Measurements from ENCODE around the gene GLYR1.

Gene GLYR1

DNA sequence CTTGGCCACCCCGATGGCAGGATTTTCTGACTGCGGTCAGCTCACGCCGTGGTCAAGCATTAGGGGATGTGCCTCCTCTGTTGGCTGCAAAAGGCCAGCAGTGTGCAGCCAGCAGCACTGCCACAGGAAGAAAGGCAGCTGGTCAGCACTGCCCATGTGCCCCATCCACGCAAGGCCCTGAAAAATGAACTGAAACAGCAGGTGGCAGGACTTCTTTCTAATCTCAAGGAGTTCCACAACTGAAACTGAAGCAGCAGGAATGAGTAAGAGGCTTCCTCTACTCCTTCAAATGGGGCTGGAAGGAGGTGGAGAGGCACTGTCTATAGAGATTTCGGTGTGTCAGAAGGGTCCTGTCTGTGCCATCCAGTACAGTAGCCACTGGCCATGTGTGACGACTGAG lies 83.3 kb downstream of the GLYR1 start:
- no peak for DNase-seq (ENCODE audit: low read depth)

DNA sequence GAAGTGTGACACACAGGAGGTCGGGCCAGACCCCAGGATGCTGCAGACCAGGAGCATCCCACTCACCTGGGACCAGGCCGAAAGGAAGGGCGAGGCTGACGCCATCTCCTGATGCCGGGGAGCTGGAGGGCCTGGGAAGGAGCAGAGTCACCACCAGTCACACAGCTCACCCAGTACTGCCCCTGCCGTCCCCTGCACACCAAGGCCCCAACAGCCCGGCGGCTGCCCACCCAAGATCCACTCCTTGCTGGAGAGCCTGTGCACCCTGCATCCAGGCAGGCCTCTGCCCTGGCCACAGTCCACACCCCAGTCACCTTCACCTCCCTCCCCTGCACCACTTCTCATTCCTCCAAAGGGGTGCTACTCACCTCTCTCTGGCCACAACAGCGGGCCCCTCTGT lies 84.9 kb downstream of the GLYR1 start:
- DNase-seq (ENCODE audit: low read depth) = no peak

DNA sequence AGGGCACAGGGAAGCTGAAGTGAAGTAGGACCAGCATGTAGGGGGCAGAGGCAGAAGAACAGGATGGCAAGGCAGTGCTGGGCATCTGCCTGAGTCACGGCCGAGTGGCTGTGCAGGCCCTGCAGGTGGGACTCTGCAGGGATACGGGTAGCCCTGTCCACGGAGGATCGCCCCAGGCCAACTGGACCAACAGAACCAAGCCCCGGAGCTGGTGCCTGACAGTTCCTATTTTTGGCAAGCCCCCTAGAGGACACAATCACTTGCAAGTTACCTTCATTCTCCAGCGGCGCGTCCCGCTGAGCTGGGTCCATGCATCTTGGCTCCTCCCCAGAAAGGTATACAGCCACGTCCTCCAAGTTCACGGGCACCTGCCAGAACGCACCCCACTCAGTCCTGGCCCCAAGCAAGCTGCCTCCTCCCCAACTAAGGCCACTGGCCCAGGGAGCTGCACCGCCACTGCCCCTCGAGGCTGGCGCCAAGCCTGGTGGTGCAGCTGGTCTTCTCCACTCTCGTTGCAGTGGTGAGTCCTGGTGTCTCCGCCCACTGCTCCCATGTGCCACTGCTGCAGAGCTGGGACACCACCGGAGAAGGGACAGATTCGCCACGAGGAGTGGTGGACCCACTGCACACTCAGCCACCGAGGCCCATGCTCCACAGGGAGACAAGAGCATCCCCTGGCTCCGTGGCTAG lies 86.7 kb downstream of the GLYR1 start:
- DNase-seq (ENCODE audit: low read depth) = no peak

DNA sequence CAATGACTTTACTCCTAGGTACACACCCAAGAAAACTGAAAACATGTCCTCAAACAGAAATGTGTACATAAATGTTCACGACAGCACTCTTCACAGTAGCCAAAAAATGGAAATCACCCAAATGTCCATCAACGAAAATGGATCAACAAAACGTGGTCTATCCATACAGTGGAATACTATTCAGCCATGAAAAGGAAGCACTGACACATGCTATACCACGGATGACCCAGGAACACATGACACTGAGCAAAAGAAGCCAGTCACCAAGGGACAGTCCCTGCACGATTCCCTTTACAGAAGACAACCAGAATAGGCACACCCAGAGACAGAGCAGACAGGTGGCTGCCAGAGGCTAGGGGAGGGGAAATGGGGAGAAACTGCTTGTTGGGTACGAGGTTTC lies 91.4 kb downstream of the GLYR1 start:
- no peak for DNase-seq (ENCODE audit: low read depth)

DNA sequence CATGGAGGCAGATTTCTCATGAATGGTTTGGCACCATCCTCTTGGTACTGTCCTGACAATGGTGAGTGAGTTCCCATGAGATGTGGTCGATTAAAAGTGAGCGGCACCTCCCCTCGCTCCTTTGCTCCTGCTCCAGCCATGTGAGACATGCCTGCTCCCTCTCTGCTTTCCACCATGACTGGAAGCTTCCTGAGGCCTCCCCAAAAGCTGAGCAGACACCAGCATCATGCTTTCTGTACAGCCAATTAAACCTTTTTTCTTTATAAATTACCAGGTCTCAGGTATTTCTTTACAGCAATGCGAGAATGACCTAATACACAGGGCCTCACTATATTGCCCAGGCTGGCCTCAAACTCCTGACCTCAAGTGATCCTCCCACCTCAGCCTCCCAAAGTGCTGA lies 92.2 kb downstream of the GLYR1 start:
- DNase-seq (ENCODE audit: low read depth) = no peak

DNA sequence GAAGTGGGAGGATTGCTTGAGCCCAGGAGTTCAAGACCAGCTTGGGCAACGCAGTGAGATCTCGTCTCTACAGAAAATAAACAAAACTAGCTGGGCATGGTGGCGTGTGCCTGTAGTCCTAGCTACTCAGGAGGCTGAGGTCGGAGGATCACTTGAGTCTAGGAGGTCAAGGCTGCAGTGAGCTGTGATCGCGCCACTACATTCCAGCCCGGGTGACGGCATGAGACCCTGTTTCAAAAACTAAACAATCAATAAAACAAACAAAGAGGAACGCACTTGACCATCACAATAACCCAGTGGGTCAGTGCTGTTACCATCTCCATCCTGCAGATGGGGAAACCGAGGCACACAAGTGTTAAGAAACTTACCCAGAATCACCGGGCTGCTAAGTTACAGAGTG lies 93.9 kb downstream of the GLYR1 start:
- DNase-seq (ENCODE audit: low read depth) = no peak

Measured in HS-27A (cell line).